Loucy (cell line): ENCODE measurements around the gene KPNA6.

ENCODE experiments used
- EZH2phosphoT487 ChIP-seq: fragments of 200-600 bp; IDR thresholded peaks from 2 replicates; pipeline ENCODE4 v1.6.1; 2018; ENCODE audit warnings: antibody characterized with exemption, mild to moderate bottlenecking, moderate library complexity, borderline replicate concordance
- TF ChIP-seq, protein P1 (sequence below): fragments of 200-600 bp; sonication (generic); conservative IDR thresholded peaks from 2 replicates; pipeline ENCODE4 v1.5.1; 2014; ENCODE audit warnings: mild to moderate bottlenecking, antibody characterized with exemption, low read length

DNA sequence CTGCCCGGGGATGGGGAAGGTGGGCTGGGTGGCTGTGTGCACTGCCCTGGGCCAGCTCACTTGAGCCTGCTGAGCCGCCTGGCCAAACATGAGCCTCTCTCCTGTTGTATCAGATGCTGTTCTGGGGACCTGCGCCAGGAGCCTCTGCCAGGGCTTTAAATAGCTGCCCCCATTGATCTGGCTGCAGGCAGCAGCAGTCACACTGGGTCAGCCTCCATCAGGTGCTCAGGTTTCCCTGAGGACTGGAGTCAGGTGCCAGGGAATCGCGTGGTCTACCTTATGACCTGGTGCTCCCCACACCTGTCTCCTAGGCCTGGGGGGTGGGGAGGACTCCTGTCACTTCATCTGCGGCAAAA is 91.8 kb downstream of the KPNA6 start:
- TF ChIP-seq, protein P1, sequence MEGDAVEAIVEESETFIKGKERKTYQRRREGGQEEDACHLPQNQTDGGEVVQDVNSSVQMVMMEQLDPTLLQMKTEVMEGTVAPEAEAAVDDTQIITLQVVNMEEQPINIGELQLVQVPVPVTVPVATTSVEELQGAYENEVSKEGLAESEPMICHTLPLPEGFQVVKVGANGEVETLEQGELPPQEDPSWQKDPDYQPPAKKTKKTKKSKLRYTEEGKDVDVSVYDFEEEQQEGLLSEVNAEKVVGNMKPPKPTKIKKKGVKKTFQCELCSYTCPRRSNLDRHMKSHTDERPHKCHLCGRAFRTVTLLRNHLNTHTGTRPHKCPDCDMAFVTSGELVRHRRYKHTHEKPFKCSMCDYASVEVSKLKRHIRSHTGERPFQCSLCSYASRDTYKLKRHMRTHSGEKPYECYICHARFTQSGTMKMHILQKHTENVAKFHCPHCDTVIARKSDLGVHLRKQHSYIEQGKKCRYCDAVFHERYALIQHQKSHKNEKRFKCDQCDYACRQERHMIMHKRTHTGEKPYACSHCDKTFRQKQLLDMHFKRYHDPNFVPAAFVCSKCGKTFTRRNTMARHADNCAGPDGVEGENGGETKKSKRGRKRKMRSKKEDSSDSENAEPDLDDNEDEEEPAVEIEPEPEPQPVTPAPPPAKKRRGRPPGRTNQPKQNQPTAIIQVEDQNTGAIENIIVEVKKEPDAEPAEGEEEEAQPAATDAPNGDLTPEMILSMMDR = no peak
- no peak for TF ChIP-seq EZH2phosphoT487
